ACC112 (cell line): ENCODE measurements around the gene SSU72.

ENCODE experiments used
- H2AFZ ChIP-seq: fragments of 200-600 bp; sonication (generic); one replicate; pipeline ENCODE4 v1.6.0; 2017; ENCODE audit warnings: antibody characterized with exemption, low read length; ENCODE audit not compliant: unreplicated experiment
- H3K27ac ChIP-seq: fragments of 200-600 bp; sonication (generic); 2 replicates; pipeline ENCODE4 v1.5.1; 2014; ENCODE audit warnings: low read depth, mild to moderate bottlenecking, antibody characterized with exemption, low read length, moderate library complexity
- H3K27me3 ChIP-seq: fragments of 200-600 bp; sonication (generic); 2 replicates; pipeline ENCODE4 v1.6.1; 2014; ENCODE audit warnings: mild to moderate bottlenecking, antibody characterized with exemption, low read length, moderate library complexity, mixed read lengths; ENCODE audit not compliant: insufficient read depth
- H3K36me3 ChIP-seq: fragments of 200-600 bp; sonication (generic); 2 replicates; pipeline ENCODE4 v1.6.1; 2016; ENCODE audit warnings: mild to moderate bottlenecking, antibody characterized with exemption, low read length, moderate library complexity, mixed read lengths; ENCODE audit not compliant: insufficient read depth
- H3K4me1 ChIP-seq: fragments of 200-600 bp; sonication (generic); one replicate; pipeline ENCODE4 v1.6.1; 2016; ENCODE audit warnings: low read length, mixed read lengths; ENCODE audit not compliant: insufficient read depth, unreplicated experiment, control insufficient read depth
- H3K4me3 ChIP-seq: fragments of 200-600 bp; sonication (generic); 2 replicates; pipeline ENCODE4 v1.5.1; 2014; ENCODE audit warnings: mild to moderate bottlenecking, low read depth, low read length
- H3K79me2 ChIP-seq: fragments of 200-600 bp; sonication (generic); one replicate; pipeline ENCODE4 v1.6.0; 2016; ENCODE audit warnings: low read length; ENCODE audit not compliant: control insufficient read depth, unreplicated experiment, insufficient read depth

SSU72 gene

DNA sequence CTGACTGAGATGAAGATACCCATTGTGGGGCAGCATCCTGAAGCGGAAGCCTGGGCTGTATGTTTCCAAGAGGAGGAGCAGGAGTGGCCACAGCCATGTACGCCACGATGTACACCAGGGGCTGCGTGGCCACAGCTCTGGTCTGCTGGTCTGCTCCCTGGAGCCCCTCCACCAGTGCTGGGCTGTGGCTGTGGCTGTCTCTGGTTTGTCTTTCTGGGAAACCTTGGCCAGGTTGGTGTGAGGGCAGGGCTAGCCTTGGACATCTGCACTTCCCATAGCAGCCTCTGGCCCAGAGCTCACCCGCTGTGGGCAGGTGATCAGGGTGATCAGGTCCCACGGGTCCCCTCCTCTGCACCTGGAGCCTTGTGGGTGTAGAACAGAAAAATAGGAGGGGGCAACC is 43.3 kb upstream of the SSU72 start:
- Histone ChIP-seq H3K4me1 (peaks cover 11% of the 10 kb centered on the region), H2AFZ (no peak overlapping the region), H3K36me3 (no peaks in the 10 kb centered on the region), H3K79me2 (peaks cover 16% of the 10 kb centered on the region), H3K27me3 (no peaks in the 10 kb centered on the region), H3K27ac (no peak overlapping the region), H3K4me3 (no peak overlapping the region)

DNA sequence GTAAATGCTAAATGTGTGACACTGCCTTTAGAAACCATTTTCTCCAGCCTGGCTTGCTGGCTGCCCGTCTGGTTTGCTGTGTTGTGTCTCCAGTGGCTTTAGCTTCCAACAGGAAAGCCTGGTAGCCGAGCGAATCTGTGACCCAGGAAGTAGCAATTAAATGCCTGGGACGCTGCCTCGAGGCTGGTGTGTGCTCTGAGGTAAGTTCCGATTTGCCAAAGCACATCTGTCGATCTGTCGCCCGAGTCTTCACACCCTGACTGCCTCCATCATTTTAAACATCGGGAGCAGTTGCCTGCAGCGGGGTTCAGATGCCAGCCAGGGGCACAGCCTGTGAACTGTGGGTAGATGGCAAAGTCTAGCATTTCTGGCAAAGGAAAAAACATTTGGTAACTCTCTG is 42.9 kb upstream of the SSU72 start:
- H3K79me2 ChIP-seq, result peaks cover 16% of the 10 kb centered on the region
- H3K27me3 ChIP-seq, result no peaks in the 10 kb centered on the region
- no peak overlapping the region for H3K27ac ChIP-seq
- no peaks in the 10 kb centered on the region for H3K36me3 ChIP-seq
- H2AFZ ChIP-seq, result no peak overlapping the region
- H3K4me3 ChIP-seq, result peak overlapping the region; percentile 95; the same call in 1 of the 2 replicates
- H3K4me1 ChIP-seq, result peaks cover 11% of the 10 kb centered on the region

DNA sequence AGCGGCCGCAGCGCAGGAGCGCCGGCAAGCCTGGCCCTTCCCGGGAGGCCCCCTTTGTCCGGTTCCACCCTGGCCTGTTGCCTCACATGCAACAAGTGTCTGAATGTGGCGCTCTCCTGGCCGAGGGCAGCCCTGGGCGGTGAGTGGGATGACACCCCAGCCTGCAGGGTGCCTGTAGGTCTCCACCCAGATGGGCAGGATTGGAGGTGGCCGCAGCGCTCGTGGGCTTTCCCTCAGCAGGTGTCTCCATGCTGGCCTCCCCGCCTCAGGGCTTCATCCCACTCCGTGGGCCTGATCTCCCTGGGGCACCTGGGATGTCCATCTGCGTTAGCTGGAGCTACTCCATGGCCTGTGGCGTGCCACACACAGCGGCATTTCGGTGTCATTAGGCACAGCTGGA is 42.2 kb upstream of the SSU72 start:
- Histone ChIP-seq H3K79me2 (peaks cover 16% of the 10 kb centered on the region), H3K4me1 (peaks cover 11% of the 10 kb centered on the region), H3K27me3 (no peaks in the 10 kb centered on the region), H3K36me3 (no peaks in the 10 kb centered on the region), H3K4me3 (peak overlapping the region; percentile 95), H2AFZ (no peak overlapping the region), H3K27ac (no peak overlapping the region)

DNA sequence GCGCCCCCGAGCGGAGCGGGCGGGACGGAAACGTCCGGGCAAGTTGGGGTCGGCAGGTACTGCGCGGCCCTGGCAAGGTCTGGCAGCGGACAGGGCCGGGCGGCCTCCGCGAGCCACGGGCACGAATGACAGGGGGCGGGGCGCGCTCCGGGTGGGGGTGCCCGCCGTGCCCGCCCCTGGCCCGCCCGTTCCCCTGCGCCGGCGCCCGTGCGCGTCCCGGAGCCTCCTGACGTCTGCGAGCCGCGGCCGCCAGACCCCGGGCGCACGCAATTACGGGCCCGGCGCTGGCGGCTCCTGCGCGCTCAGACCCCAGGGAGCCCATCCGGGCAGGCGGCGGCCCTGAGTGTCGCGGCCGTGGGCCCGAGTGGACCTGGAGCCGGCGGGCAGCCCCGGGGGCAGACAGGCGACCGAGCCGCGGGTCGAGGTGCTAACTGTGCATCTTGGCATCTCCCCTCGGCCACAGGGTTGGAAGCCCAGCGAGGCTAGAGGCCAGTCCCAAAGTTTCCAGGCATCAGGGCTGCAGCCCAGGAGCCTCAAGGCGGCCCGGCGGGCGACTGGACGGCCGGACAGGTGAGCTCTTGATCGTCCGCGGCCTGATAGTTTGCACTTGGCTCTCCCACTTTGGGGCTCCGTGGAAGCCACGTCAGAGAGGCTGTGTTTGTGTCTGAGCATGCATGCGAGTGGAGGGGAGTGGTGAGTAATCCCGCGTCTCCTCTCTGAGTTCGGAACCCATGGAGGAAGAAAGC is 41.6 kb upstream of the SSU72 start:
- H2AFZ ChIP-seq, result peak overlapping the region; percentile 95
- H3K36me3 ChIP-seq, result no peaks in the 10 kb centered on the region
- H3K27ac ChIP-seq, result peak overlapping the region; percentile 100; the same call in 1 of the 2 replicates
- peak overlapping the region; percentile 95 for H3K4me3 ChIP-seq
- peaks cover 16% of the 10 kb centered on the region for H3K79me2 ChIP-seq
- peaks cover 11% of the 10 kb centered on the region for H3K4me1 ChIP-seq
- H3K27me3 ChIP-seq, result no peaks in the 10 kb centered on the region

DNA sequence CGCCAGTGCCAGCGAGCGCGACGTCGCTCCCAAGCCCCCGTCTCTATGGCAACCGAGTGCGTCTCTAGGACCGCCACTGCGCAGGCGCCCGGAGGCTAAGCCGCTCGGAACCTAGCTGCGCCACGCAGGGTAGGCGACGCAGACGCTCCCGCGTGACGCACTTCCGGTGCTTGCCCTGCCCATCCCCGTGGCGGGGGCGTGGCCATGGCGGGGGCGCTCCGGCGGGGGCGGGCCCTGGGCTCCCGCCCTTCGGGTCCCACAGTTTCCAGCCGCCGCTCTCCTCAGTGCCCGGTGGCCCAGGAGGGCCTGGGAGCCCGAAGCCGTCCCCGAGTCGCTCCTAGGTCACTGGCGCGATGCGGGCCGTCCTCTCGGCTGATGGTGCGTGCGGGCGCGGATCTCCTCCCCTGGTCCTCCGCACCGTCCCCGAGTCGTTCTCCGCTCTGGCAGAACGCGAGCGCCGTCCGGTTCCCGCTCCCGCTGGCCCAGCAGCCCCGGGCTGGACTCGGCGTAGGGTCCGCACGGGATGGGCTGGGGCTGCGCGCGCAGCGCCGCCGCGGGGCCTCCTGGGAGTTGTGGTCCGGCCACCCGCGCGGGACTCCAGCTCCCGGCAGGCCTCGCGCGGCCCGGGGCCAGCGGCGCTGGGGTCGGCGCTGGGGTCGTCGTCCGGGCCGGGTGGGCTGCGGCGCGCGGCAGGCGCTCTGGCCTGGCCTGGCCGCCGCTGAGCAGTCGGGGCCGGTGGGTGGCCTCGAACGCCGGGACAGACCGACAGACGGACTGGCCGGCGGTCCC is 40.8 kb upstream of the SSU72 start, which contains the start of gene MIB2:
TSS of gene MIB2 (plus strand) at position 245 of the 789 bp plus-strand sequence. CDS start 7,953 bp downstream, outside the sequence.
- H3K27ac ChIP-seq, result peak within 1 kb of the TSS; percentile 100
- no peaks in the 10 kb centered on the region for H3K36me3 ChIP-seq
- H3K27me3 ChIP-seq, result no peaks in the 10 kb centered on the region
- H2AFZ ChIP-seq, result peak within 1 kb of the TSS; percentile 95
- peaks cover 16% of the 10 kb centered on the region for H3K79me2 ChIP-seq
- H3K4me1 ChIP-seq, result peaks cover 11% of the 10 kb centered on the region
- peak within 1 kb of the TSS; percentile 95 for H3K4me3 ChIP-seq

DNA sequence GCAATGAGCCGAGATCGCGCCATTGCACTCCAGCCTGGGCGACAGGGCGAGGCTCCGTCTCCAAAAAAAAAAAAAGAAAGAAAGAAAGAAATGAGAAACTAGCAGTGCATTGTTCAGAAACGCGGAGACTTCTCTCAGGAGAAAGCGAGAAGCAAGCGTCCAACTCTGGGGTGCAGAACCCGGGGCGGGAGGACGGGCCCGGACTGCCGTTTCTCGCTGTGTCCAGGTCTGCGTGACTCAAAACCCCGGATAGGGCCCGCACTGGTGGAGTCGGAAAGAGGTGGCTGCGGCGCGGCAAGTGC is 40.2 kb upstream of the SSU72 start:
- H3K27me3 ChIP-seq, result no peaks in the 10 kb centered on the region
- H3K4me3 ChIP-seq, result peak overlapping the region; percentile 95
- peaks cover 16% of the 10 kb centered on the region for H3K79me2 ChIP-seq
- peak overlapping the region; percentile 17 for H2AFZ ChIP-seq
- peaks cover 11% of the 10 kb centered on the region for H3K4me1 ChIP-seq
- H3K36me3 ChIP-seq, result no peaks in the 10 kb centered on the region
- peak overlapping the region; percentile 100 for H3K27ac ChIP-seq

DNA sequence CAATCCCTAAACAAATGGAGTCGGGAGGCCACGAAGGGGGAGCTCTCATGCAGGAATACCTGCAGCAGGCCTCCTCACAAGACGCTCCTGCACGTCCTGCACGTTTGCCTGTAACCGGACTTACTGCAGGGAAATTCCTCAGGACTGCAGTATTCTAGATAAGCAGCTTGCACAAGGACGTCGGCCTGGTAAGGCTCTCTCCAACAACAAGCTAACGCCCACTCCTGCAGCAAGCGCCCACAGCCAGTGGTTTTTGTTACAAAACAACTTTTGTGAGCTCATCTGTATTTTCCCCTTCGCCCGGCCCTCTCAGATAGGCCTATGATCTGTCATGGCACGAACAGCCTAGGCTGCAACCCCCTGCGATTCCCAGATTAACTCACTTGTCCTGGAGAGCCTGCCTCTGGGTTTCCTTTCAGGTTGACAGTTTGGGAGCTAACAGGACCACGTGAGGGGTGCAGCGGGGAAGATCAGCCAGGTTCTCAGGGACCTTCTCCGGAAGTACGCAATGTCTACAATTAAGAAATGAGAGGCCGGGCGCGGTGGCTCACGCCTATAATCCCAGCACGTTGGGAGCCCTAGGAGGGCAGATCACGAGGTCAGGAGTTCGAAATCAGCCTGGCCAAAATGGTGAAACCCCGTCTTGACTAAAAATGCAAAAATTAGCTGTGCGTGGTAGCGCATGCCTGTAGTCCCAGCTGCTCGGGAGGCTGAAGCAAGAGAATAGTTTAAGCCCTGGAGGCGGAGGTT is 39.7 kb upstream of the SSU72 start:
- H2AFZ ChIP-seq, result peak overlapping the region; percentile 17

DNA sequence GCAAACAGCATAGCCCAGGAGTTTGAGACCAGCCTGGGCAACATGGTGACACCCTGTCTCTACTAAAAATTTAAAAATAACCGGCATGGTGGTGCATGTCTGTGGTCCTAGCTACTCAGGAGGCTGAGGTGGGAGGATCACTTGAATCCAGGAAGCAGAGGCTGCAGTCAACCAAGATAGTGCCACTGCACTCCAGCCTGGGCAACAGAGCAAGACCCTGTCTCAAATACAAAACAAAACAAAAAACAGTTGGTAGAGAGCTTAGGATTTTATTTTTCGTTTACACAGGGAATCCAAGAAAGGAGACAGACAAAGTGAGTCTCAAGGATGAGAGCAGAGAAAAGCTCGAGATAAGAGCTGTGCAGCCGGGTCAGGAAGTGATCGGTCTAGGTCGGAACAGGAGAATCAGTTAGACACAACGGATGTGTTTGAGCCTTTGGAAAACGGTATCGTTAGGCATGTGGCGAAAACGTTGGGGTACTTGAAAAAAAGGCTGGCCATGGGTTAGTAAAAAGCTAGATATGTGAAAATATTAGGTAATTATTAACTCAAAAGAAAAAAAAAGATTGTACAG is 38.9 kb upstream of the SSU72 start:
- Histone ChIP-seq H3K27ac (peak overlapping the region; percentile 100; the same call in 1 of the 2 replicates), H3K27me3 (no peaks in the 10 kb centered on the region), H3K4me3 (peak overlapping the region; percentile 95), H2AFZ (no peak overlapping the region), H3K4me1 (peaks cover 11% of the 10 kb centered on the region), H3K79me2 (peaks cover 16% of the 10 kb centered on the region), H3K36me3 (no peaks in the 10 kb centered on the region)

More for the DNA sequence above, 39.7 kb upstream of the SSU72 start:
- peak overlapping the region; percentile 100 for H3K27ac ChIP-seq
- H3K79me2 ChIP-seq, result peaks cover 16% of the 10 kb centered on the region
- no peaks in the 10 kb centered on the region for H3K27me3 ChIP-seq
- no peaks in the 10 kb centered on the region for H3K36me3 ChIP-seq
- peaks cover 11% of the 10 kb centered on the region for H3K4me1 ChIP-seq
- peak overlapping the region; percentile 95 for H3K4me3 ChIP-seq

DNA sequence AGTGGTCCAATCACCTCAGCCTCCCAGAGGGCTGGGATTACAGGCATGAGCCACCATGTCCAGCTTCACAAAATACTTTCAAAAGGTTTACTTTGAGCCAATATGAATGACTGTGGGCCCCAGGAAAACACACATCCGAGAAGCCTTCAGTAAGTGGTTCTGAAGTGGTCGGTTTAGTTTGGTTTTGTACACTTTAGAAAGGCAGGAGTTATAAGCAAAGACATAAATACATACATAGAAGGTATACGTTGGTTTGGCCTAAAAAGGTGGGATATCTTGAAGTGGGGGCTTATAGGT is 37.4 kb upstream of the SSU72 start:
- Histone ChIP-seq H3K36me3 (no peaks in the 10 kb centered on the region), H3K27ac (no peak overlapping the region), H3K4me3 (no peak overlapping the region), H3K27me3 (no peaks in the 10 kb centered on the region), H3K79me2 (peaks cover 16% of the 10 kb centered on the region), H2AFZ (no peak overlapping the region), H3K4me1 (peaks cover 8% of the 10 kb centered on the region)

DNA sequence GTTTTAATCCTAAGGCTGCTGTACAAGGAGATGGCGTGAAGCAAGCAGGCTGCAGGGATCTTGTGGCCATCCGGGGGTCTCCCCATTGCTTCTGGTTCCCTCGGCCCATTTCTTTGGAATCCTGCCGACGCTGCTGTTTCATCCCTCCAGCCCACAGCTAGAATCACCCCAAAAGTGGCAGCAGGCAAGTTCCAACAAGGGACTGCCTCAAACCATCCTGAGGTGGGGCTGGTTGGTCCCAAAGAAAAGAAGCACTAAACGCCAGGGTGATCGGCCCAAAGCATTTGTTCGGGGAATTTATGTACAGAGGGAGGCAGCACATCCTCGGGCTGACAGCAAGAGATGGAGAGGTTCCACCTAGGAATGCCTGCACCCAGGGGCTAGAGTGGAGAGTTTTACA is 36.1 kb upstream of the SSU72 start:
- Histone ChIP-seq H3K4me3 (no peak overlapping the region), H2AFZ (no peak overlapping the region), H3K27me3 (no peaks in the 10 kb centered on the region), H3K79me2 (peaks cover 10% of the 10 kb centered on the region), H3K36me3 (no peaks in the 10 kb centered on the region), H3K4me1 (peaks cover 5% of the 10 kb centered on the region), H3K27ac (no peak overlapping the region)
